Measurements from ENCODE around the gene CDC42EP4. TPM values are rescaled to one million over a fixed set of nuclear protein-coding genes. Genes with fewer than 3 reads are reported as not detected.

Gene CDC42EP4
- total and polyA plus RNA-seq, 2 donors from 2014 or later = 26.2 to 76.9 TPM

- peaks cover 0 to 6% (median 0%) of the 10 kb centered on the region in 3 donors for H3K4me1 ChIP-seq (ENCODE audit: control insufficient read depth in 2 of 3, insufficient read depth in 2 of 3, low read depth in 1 of 3, low read length in 3 of 3)
- no peaks in the 10 kb centered on the region for H3K36me3 ChIP-seq (ENCODE audit: control insufficient read depth in 2 of 3, insufficient read depth in 3 of 3, low read length in 3 of 3)
- H3K4me3 ChIP-seq (ENCODE audit: low read length in 3 of 3) = no peak overlapping the region
- H3K9ac ChIP-seq (ENCODE audit: low read length in 3 of 3) = no peak overlapping the region
- no peaks in the 10 kb centered on the region for H3K27me3 ChIP-seq (ENCODE audit: control insufficient read depth, insufficient read depth, low read length)
- intact Hi-C loops (cut with DNase I) = no loop called here
- no peak for FAIRE-seq
- DNase-seq = no peak
- no peaks in the 10 kb centered on the region for H3K9me3 ChIP-seq (ENCODE audit: control insufficient read depth in 2 of 3, insufficient read depth in 1 of 3, low read length in 3 of 3)
- TF ChIP-seq, protein P1, sequence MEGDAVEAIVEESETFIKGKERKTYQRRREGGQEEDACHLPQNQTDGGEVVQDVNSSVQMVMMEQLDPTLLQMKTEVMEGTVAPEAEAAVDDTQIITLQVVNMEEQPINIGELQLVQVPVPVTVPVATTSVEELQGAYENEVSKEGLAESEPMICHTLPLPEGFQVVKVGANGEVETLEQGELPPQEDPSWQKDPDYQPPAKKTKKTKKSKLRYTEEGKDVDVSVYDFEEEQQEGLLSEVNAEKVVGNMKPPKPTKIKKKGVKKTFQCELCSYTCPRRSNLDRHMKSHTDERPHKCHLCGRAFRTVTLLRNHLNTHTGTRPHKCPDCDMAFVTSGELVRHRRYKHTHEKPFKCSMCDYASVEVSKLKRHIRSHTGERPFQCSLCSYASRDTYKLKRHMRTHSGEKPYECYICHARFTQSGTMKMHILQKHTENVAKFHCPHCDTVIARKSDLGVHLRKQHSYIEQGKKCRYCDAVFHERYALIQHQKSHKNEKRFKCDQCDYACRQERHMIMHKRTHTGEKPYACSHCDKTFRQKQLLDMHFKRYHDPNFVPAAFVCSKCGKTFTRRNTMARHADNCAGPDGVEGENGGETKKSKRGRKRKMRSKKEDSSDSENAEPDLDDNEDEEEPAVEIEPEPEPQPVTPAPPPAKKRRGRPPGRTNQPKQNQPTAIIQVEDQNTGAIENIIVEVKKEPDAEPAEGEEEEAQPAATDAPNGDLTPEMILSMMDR (IDR thresholded peaks at IDR 0.05; ENCODE audit: borderline replicate concordance, extremely low read depth, insufficient read depth) = no peak
- no peak overlapping the region for H3K27ac ChIP-seq (ENCODE audit: low read depth in 2 of 2, low read length in 2 of 2)
These were observed 8.0 kb upstream of the CDC42EP4 start for GRCh38 chr17:73319766-73320165.

DNA sequence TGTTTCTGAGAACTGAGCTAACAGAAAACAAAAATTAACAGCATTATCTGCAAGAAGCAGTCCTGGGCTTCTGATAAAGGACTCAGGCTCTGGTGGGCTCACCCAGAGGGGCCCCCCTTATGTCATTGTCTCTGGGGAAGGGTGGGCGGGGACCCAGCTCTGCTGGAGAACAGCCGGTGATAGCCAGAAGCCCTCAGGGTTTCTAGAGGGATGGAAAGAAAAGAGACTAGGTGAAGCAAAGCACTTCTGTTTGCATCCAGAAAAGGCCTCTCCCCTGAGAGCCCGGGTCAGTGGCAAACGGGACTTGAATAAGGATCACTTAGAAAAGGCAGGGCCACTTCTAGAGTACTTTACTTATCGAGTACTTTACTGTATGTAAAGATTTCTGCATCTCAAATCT, 7.0 kb upstream of the CDC42EP4 start:
- TF ChIP-seq, protein P1 (IDR thresholded peaks at IDR 0.05; ENCODE audit: borderline replicate concordance, extremely low read depth, insufficient read depth) = no peak
- intact Hi-C loops (cut with DNase I) = no loop called here

GRCh38 chr17:73318427-73318813, 6.6 kb upstream of the CDC42EP4 start:
- TF ChIP-seq, protein P1 (IDR thresholded peaks at IDR 0.05; ENCODE audit: borderline replicate concordance, extremely low read depth, insufficient read depth) = no peak
- no peaks in the 10 kb centered on the region for H3K9me3 ChIP-seq (ENCODE audit: control insufficient read depth in 2 of 3, insufficient read depth in 1 of 3, low read length in 3 of 3)
- DNase-seq = no peak
- H3K36me3 ChIP-seq (ENCODE audit: control insufficient read depth in 2 of 3, insufficient read depth in 3 of 3, low read length in 3 of 3) = no peaks in the 10 kb centered on the region
- no peak for FAIRE-seq
- H3K4me3 ChIP-seq (ENCODE audit: low read length in 3 of 3) = no peak overlapping the region
- H3K27ac ChIP-seq (ENCODE audit: low read depth in 2 of 2, low read length in 2 of 2) = no peak overlapping the region
- no peak overlapping the region for H3K9ac ChIP-seq (ENCODE audit: low read length in 3 of 3)
- no peaks in the 10 kb centered on the region for H3K27me3 ChIP-seq (ENCODE audit: control insufficient read depth, insufficient read depth, low read length)
- intact Hi-C loops (cut with DNase I) = no loop called here
- H3K4me1 ChIP-seq (ENCODE audit: control insufficient read depth in 2 of 3, insufficient read depth in 2 of 3, low read depth in 1 of 3, low read length in 3 of 3) = peaks cover 0 to 6% (median 0%) of the 10 kb centered on the region in 3 donors

More for the DNA sequence above, 7.0 kb upstream of the CDC42EP4 start:
- H3K36me3 ChIP-seq (ENCODE audit: control insufficient read depth in 2 of 3, insufficient read depth in 3 of 3, low read length in 3 of 3) = no peaks in the 10 kb centered on the region
- no peak for FAIRE-seq
- peaks cover 0 to 6% (median 0%) of the 10 kb centered on the region in 3 donors for H3K4me1 ChIP-seq (ENCODE audit: control insufficient read depth in 2 of 3, insufficient read depth in 2 of 3, low read depth in 1 of 3, low read length in 3 of 3)
- no peak overlapping the region for H3K9ac ChIP-seq (ENCODE audit: low read length in 3 of 3)
- no peaks in the 10 kb centered on the region for H3K27me3 ChIP-seq (ENCODE audit: control insufficient read depth, insufficient read depth, low read length)
- no peak overlapping the region for H3K4me3 ChIP-seq (ENCODE audit: low read length in 3 of 3)
- no peak overlapping the region for H3K27ac ChIP-seq (ENCODE audit: low read depth in 2 of 2, low read length in 2 of 2)
- H3K9me3 ChIP-seq (ENCODE audit: control insufficient read depth in 2 of 3, insufficient read depth in 1 of 3, low read length in 3 of 3) = no peaks in the 10 kb centered on the region
- no peak for DNase-seq
